ENCODE results near the gene RPL23.

The RPL23 gene

DNA sequence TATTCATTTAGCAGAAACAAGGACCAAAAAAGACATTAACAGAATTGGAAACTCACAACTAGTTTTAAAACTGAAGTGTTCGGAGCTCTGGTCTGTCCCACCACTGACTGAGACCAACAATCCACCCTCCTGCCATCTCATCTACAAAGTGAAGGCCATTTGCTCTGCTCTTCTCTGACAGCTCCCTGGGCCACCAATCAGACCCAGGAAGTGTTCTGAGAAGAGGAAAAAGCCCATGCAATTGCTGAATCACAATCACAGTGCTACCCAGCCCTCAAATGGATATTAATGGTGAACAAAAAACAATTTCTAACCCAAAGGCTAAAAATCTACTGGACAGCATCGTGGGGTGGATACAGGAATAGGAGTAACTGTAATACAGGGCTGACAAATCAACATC lies 2.1 kb downstream of the RPL23 start:
- TF ChIP-seq, protein P1, sequence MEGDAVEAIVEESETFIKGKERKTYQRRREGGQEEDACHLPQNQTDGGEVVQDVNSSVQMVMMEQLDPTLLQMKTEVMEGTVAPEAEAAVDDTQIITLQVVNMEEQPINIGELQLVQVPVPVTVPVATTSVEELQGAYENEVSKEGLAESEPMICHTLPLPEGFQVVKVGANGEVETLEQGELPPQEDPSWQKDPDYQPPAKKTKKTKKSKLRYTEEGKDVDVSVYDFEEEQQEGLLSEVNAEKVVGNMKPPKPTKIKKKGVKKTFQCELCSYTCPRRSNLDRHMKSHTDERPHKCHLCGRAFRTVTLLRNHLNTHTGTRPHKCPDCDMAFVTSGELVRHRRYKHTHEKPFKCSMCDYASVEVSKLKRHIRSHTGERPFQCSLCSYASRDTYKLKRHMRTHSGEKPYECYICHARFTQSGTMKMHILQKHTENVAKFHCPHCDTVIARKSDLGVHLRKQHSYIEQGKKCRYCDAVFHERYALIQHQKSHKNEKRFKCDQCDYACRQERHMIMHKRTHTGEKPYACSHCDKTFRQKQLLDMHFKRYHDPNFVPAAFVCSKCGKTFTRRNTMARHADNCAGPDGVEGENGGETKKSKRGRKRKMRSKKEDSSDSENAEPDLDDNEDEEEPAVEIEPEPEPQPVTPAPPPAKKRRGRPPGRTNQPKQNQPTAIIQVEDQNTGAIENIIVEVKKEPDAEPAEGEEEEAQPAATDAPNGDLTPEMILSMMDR (IDR thresholded peaks at IDR 0.05; ENCODE audit: low read depth, low read length): no peak
- no peaks in the 10 kb centered on the region for H3K27me3 ChIP-seq (ENCODE audit: insufficient read depth, low read depth, severe bottlenecking)
- no peak for DNase-seq
- no peak overlapping the region for H3K27ac ChIP-seq
- no peak overlapping the region for H3K4me3 ChIP-seq (ENCODE audit: low read depth, low read length)
- H3K36me3 ChIP-seq: peaks cover 66% of the 10 kb centered on the region
- H3K9me3 ChIP-seq (ENCODE audit: severe bottlenecking): no peaks in the 10 kb centered on the region

DNA sequence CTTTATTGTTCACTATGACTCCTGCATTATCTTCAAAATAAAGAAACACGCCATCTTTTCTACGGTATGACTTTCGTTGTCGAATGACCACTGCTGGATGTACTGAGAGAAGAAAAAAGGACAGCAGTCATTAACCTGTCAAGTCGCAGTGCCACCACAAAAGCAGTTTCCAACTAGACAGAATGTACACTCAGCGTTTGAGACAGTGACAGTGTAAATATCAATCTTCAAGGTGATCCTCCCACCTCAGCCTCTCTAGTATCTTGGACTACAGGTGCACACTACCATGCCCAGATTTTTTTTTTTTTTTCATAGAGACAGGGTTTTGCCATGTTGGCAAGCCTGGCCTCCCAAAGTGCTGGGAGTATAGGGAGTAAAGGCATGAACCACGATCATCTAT lies 3.1 kb downstream of the RPL23 start:
- no peak for DNase-seq
- Histone ChIP-seq H3K27me3 (ENCODE audit: insufficient read depth, low read depth, severe bottlenecking) (no peaks in the 10 kb centered on the region), H3K27ac (no peak overlapping the region), H3K9me3 (ENCODE audit: severe bottlenecking) (no peaks in the 10 kb centered on the region), H3K36me3 (peaks cover 75% of the 10 kb centered on the region), H3K4me3 (ENCODE audit: low read depth, low read length) (no peak overlapping the region)
- TF ChIP-seq, protein P1 (IDR thresholded peaks at IDR 0.05; ENCODE audit: low read depth, low read length): no peak

DNA sequence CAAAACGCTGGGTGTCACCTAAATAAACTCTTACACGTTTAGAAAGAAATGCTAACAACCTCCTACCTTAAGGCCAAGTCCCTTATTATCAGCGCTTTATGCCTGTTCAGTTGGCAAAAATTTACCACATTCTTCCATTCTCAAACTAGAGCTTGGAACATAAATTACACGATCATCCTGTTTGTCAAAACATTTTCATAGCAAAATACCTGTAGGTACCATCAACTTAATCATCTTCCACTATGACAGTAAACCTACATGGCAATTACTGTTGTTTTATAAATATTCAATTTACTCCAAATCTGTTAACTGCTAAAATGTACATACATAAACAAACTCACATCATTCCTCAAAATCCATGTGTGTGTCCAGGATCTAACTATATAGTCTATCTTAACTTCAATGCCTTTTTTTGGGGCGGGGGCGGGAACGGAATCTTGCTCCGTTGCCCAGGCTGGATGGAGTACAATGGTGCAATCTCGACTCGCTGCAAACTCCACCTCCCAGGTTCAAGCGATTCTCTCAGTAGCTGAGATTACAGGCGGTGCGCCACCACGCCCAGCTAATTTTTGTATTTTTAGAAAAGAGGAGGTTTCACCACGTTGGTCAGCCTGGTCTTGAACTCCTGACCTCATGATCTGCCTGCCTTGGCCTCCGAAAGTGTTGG lies 4.4 kb downstream of the RPL23 start:
- Histone ChIP-seq H3K36me3 (peaks cover 75% of the 10 kb centered on the region), H3K27ac (no peak overlapping the region), H3K4me3 (ENCODE audit: low read depth, low read length) (no peak overlapping the region), H3K27me3 (ENCODE audit: insufficient read depth, low read depth, severe bottlenecking) (no peaks in the 10 kb centered on the region), H3K9me3 (ENCODE audit: severe bottlenecking) (no peaks in the 10 kb centered on the region)
- TF ChIP-seq, protein P1 (IDR thresholded peaks at IDR 0.05; ENCODE audit: low read depth, low read length): no peak
- no peak for DNase-seq

DNA sequence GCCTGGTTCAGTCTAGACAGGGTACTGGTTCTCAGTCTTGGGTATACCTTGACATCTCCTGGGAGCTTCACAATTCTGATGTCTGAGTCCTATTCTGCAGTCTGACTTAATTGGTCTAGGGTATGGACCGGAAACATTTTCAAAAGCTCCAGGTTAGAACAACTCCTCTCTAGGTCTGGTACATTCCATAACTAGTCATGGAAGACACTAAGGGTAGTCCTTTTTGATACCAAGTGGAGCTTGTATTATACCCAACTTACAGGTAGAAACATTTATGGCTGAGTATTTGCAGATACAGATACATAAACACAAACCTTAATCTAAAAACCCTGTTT lies 5.0 kb downstream of the RPL23 start:
- no peak for DNase-seq
- Histone ChIP-seq H3K27ac (no peak overlapping the region; the same call in 1 of the 2 replicates), H3K27me3 (ENCODE audit: insufficient read depth, low read depth, severe bottlenecking) (no peaks in the 10 kb centered on the region), H3K4me3 (ENCODE audit: low read depth, low read length) (no peak overlapping the region), H3K36me3 (peaks cover 75% of the 10 kb centered on the region), H3K9me3 (ENCODE audit: severe bottlenecking) (no peaks in the 10 kb centered on the region)
- TF ChIP-seq, protein P1 (IDR thresholded peaks at IDR 0.05; ENCODE audit: low read depth, low read length): no peak

DNA sequence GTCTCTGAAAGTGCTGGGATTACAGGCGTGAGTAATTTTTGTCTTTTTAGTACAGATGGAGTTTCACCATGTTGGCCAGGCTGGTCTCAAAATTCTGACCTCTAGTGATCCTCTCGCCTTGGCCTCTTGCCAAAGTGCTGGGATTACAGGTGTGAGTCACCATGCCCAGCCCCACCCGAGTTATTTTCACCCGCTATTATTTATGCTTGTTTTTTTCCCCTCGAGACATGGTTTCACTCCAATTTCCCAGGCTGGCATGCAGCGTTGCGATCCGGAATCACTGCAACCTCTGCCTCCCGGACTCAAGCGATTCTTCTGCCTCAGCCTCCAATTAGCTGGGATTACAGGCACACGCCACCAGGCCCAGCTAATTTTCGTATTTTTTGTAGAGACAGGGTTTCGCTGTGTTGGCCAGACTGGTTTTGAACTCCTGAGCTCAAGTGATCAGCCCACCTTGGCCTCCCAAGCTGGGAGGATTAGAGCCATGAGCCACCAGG lies 9.2 kb downstream of the RPL23 start:
- H3K36me3 ChIP-seq: peaks cover 36% of the 10 kb centered on the region
- peak overlapping the region; percentile 33; the same call in 1 of the 2 replicates for H3K27ac ChIP-seq
- no peaks in the 10 kb centered on the region for H3K9me3 ChIP-seq (ENCODE audit: severe bottlenecking)
- no peaks in the 10 kb centered on the region for H3K27me3 ChIP-seq (ENCODE audit: insufficient read depth, low read depth, severe bottlenecking)
- no peak for DNase-seq
- no peak overlapping the region for H3K4me3 ChIP-seq (ENCODE audit: low read depth, low read length)
- TF ChIP-seq, protein P1 (IDR thresholded peaks at IDR 0.05; ENCODE audit: low read depth, low read length): no peak

GRCh38 chr17:38825762-38826247 lies 27.7 kb downstream of the RPL23 start:
- H3K27me3 ChIP-seq (ENCODE audit: insufficient read depth, low read depth, severe bottlenecking): no peaks in the 10 kb centered on the region
- H3K9me3 ChIP-seq (ENCODE audit: severe bottlenecking): no peaks in the 10 kb centered on the region
- H3K4me3 ChIP-seq (ENCODE audit: low read depth, low read length): peak overlapping the region; percentile 84
- TF ChIP-seq, protein P1 (IDR thresholded peaks at IDR 0.05; ENCODE audit: low read depth, low read length): no peak
- peak overlapping the region; percentile 96 for H3K27ac ChIP-seq
- no peak for DNase-seq
- H3K36me3 ChIP-seq: peaks cover 10% of the 10 kb centered on the region
